ENCODE results near the gene TWNK. TPM values are rescaled to one million over a fixed set of nuclear protein-coding genes. Genes with fewer than 3 reads are reported as not detected.

Gene TWNK
- total and polyA plus RNA-seq, 2 experiments from 2014 or later = 12.2 to 29.4 TPM

GRCh38 chr10:100960251-100960650 lies 27.1 kb upstream of the TWNK start:
- Histone ChIP-seq H3F3A (replicated peaks; ENCODE audit: low read depth) (no peaks in the 10 kb centered on the region), H3K4me2 (no peak overlapping the region), H2AFZ (no peak overlapping the region), H4K20me1 (replicated peaks; ENCODE audit: insufficient read depth) (peaks cover 9% of the 10 kb centered on the region), H3K27me3 (ENCODE audit: insufficient read depth) (no peaks in the 10 kb centered on the region), H3K4me3 (no peak overlapping the region), H3K79me2 (replicated peaks; ENCODE audit: insufficient read depth) (no peaks in the 10 kb centered on the region), H3K9me2 (ENCODE audit: insufficient read depth) (no peaks in the 10 kb centered on the region), H3K27ac (ENCODE audit: low read depth) (no peak overlapping the region), H3K4me1 (ENCODE audit: insufficient read depth) (no peaks in the 10 kb centered on the region), H3K36me3 (ENCODE audit: insufficient read depth) (peaks cover 16% of the 10 kb centered on the region)
- no peak overlapping the region for H3K27ac Mint-ChIP-seq
- no peak for DNase-seq (ENCODE audit: low spot score)
- TF ChIP-seq EZH2 (IDR thresholded peaks at IDR 0.05; ENCODE audit: low read depth, unreplicated experiment) = no peak
- no peak for TF ChIP-seq ZNF114 (CRISPR knock-in tag; IDR thresholded peaks at IDR 0.05)
- TF ChIP-seq NANOG (IDR thresholded peaks at IDR 0.05; ENCODE audit: borderline replicate concordance) = no peak
- TF ChIP-seq CREB1 (CRISPR knock-in tag; IDR thresholded peaks at IDR 0.05; ENCODE audit: low read depth) = no peak
- TF ChIP-seq REST (IDR thresholded peaks at IDR 0.05; ENCODE audit: unreplicated experiment) = no peak
- no peak overlapping the region for H3K4me3 Mint-ChIP-seq
- no peaks in the 10 kb centered on the region for H3K27me3 Mint-ChIP-seq (ENCODE audit: insufficient read depth, low read depth, poor library complexity)
- no peaks in the 10 kb centered on the region for H3K4me1 Mint-ChIP-seq
- peaks cover 36% of the 10 kb centered on the region; the same call in 2 of the 3 replicates for H3K36me3 Mint-ChIP-seq (ENCODE audit: low read depth)
- ATAC-seq = no peak
- no peaks in the 10 kb centered on the region for H3K9me3 Mint-ChIP-seq

GRCh38 chr10:100962351-100963080 lies 24.8 kb upstream of the TWNK start:
- no peaks in the 10 kb centered on the region for H3K27me3 Mint-ChIP-seq (ENCODE audit: insufficient read depth, low read depth, poor library complexity)
- Histone ChIP-seq H3K4me3 (no peak overlapping the region), H3K27me3 (ENCODE audit: insufficient read depth) (no peaks in the 10 kb centered on the region), H3K9me2 (ENCODE audit: insufficient read depth) (no peaks in the 10 kb centered on the region), H3K27ac (ENCODE audit: low read depth) (no peak overlapping the region), H3K36me3 (ENCODE audit: insufficient read depth) (0 out of 2 replicates have a peak, but pooled peaks cover 10% of the 10 kb centered on the region), H3K4me2 (no peak overlapping the region), H3K4me1 (ENCODE audit: insufficient read depth) (no peaks in the 10 kb centered on the region), H3K79me2 (replicated peaks; ENCODE audit: insufficient read depth) (no peaks in the 10 kb centered on the region), H2AFZ (no peak overlapping the region), H4K20me1 (replicated peaks; ENCODE audit: insufficient read depth) (peaks cover 9% of the 10 kb centered on the region), H3F3A (replicated peaks; ENCODE audit: low read depth) (no peaks in the 10 kb centered on the region)
- H3K9me3 Mint-ChIP-seq = no peaks in the 10 kb centered on the region
- 0 out of 3 replicates have a peak, but pooled peaks cover 1% of the 10 kb centered on the region for H3K4me1 Mint-ChIP-seq
- H3K27ac Mint-ChIP-seq = no peak overlapping the region
- no peak for DNase-seq (ENCODE audit: low spot score)
- no peak for ATAC-seq
- peaks cover 24% of the 10 kb centered on the region; the same call in 2 of the 3 replicates for H3K36me3 Mint-ChIP-seq (ENCODE audit: low read depth)
- no peak overlapping the region for H3K4me3 Mint-ChIP-seq
- no peak for TF ChIP-seq ZNF331 (CRISPR knock-in tag; IDR thresholded peaks at IDR 0.05; ENCODE audit: low read depth)
- TF ChIP-seq ZNF462 (CRISPR knock-in tag; IDR thresholded peaks at IDR 0.05) = no peak
- TF ChIP-seq STAT1 (IDR thresholded peaks at IDR 0.05; ENCODE audit: unreplicated experiment) = no peak
- TF ChIP-seq JUNB (IDR thresholded peaks at IDR 0.05; ENCODE audit: unreplicated experiment) = no peak
- no peak for TF ChIP-seq EZH2 (IDR thresholded peaks at IDR 0.05; ENCODE audit: low read depth, unreplicated experiment)
- no peak for TF ChIP-seq POLR2AphosphoS5 (IDR thresholded peaks at IDR 0.05; ENCODE audit: low read depth)
- TF ChIP-seq ETS1 (IDR thresholded peaks at IDR 0.05) = no peak
- TF ChIP-seq CREB1 (CRISPR knock-in tag; IDR thresholded peaks at IDR 0.05; ENCODE audit: low read depth) = no peak

All from GM23338 (cell line).